Measurements from ENCODE around the gene AKIRIN2.
"Not testable (repeated sequence)": the region's sequence is repeated elsewhere in the genome, so short reads cannot be mapped to it uniquely, and the experiment has no call there.

The AKIRIN2 gene

DNA sequence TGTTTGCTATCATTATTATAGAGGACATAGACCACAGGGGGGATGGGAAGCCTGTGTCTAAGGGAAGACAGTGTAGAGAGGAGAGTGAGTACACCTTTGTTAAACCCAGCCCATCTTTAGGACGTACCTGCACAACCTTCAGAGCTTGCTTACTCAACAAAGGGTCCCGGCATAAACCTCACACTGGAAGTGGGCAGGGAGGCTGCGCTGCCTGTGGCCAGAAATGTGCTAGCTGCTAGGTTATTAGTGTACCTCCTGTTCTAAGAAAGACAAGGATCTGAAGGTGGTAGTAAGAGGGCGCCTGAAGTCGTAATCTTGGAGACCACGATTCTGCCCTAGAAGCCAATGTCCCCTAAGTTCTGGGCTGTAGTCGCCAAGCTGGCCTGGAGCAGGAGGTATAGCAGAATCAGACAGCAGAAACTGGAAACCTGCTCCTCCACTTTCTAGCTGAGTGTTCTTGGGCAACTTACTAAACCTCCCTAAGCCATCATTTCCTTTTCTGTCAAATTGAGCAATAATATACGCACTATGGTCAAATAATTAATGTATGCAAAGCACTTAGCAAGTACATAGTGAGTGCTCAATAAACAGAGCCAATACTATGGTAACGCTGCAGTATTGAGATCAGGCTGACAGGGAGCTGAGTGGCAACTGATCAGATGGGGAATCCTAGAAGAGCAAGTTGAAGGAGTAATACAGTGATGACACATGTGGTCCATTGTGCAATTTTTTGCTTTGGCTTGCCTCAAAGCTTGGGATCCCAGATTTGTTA is 16.8 kb upstream of the AKIRIN2 start:
- DNase-seq (ENCODE audit: low read depth in 2 of 2, low spot score in 1 of 2) = no peak

- no peak for DNase-seq (ENCODE audit: low read depth in 2 of 2, low spot score in 1 of 2)
Measured at GRCh38 chr6:87716928-87717614, 15.0 kb upstream of the AKIRIN2 start.

- no peak for DNase-seq (ENCODE audit: low read depth in 2 of 2, low spot score in 1 of 2)
Measured at GRCh38 chr6:87714093-87714842, 12.2 kb upstream of the AKIRIN2 start.

DNA sequence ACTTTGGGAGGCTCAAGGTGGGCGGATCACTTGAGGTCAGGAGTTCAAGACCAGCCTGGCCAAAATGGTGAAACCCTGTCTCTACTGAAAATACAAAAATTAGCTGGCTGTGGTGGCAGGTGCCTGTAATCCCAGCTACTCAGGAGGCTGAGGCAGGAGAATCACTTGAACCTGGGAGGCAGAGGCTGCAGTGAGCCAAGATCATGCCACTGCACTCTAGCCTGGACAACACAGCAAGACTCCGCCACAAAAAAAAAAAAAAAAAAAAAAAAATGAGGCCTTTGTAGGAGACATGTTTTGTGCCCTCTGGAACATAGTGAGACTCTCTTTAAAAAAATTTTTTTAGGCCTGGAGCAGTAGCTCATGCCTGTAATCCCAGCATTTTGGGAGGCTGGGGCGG is 10.7 kb upstream of the AKIRIN2 start:
- not testable (repeated sequence) for DNase-seq (ENCODE audit: low read depth in 2 of 2, low spot score in 1 of 2)

GRCh38 chr6:87710090-87710489 is 8.1 kb upstream of the AKIRIN2 start:
- no peak for DNase-seq (ENCODE audit: low read depth in 2 of 2, low spot score in 1 of 2)

DNA sequence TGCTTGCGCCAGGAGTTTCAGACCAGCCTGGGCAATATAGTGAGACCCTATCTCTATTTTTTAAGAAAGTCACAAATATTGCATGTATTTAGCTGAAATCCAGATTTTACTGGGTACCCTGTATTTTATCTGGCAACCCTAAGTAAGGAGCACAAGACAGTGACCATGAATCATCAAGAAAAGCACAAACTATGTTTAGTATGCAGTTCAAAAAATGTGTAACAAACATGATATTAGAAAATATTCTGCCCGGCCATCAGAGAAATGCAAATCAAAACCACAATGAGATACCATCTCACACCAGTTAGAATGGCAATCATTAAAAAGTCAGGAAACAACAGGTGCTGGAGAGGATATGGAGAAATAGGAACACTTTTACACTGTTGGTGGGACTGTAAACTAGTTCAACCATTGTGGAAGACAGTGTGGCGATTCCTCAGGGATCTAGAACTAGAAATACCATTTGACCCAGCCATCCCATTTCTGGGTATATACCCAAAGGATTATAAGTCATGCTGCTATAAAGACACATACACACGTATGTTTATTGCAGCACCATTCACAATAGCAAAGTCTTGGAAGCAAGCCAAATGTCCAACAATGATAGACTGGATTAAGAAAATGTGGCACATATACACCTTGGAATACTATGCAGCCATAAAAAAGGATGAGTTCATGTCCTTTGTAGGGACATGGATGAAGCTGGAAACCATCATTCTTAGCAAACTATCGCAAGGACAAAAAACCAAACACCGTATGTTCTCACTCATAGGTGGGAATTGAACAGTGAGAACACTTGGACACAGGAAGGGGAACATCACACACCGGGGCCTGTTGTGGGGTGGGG is 6.8 kb upstream of the AKIRIN2 start:
- not testable (repeated sequence) for DNase-seq (ENCODE audit: low read depth in 2 of 2, low spot score in 1 of 2)

DNA sequence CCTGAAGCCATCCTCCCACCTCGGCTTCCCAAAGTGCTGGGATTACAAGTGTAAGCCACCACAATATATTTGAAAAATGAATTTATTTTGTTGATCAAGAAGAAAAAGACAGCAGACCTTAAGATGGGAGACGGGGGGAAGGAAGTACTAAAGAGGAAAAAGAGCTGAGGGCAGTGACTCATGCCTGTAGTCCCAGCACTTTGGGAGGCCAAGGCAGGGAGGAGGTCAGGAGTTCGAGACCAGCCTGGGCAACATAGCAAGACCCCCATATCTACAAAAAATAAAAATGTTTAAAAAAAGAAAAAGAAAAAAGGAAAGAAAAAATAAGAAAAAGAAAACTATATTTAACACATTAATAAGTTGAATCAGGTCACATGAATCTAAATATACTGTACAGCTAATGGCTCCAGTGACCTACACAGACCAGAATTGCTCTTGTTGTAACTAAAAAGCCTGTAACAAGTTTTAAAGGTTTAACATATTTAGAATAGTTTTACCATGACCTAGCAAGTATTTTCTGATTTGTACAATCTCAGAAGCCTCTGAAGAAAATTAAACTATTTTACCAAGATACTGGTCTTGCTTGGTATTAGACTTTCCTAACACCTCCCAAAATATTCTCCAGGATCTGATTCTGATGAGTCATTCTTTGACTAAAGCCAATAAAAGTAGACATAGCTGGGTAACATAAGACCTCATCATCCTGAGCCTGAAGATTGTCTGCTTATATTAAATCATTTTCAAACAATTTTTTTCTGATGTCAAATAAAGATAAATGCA is 4.3 kb upstream of the AKIRIN2 start:
- no peak for DNase-seq (ENCODE audit: low read depth in 2 of 2, low spot score in 1 of 2)

DNA sequence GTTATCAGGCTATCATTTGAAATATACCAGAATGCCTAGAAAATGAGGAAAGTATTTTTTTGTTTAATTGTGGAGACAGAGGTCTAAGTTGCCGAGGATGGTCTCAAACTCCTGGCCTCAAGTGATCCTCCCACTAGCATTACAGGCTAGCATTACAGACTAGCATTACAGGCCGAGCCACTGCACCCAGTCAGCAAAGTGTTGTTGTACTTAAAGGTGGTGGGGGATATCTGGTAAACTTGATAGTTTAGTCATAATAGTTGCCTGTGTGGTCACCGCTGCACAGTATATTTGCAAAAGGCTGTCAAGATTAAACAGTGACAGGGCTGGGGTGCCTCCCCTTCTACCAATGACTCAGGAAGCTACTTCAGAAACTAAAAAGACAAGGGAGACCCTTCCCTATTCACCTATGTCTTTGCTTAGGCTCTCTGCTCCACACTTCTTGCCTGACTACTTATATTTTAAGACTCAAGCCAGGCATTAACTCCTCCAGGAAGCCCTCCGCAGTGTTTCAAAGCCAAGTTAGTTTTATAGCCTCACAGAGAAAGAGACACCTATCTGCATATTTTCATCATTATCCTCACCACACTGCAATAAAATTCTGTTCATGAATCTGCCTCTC is 3.1 kb upstream of the AKIRIN2 start:
- DNase-seq (ENCODE audit: low read depth in 2 of 2, low spot score in 1 of 2) = no peak

DNA sequence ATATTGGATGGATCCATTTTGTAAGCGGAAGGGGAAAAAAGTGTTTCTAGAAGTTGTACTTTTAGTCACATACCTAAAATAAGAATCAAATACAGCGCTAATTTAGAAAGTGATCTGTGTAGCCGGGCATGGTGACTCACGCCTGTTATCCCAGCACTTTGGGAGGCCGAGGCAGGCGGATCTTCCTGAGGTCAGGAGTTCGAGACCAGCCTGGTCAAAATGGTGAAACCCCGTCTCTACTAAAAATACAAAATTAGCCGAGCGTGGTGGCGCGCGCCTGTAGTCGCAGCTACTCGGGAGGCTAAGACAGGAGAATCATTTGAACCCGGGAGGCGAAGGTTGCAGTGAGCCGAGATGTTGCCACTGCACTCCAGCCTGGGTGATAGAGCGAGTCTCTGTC is 1.0 kb upstream of the AKIRIN2 start:
- DNase-seq (ENCODE audit: low read depth in 2 of 2, low spot score in 1 of 2) = not testable (repeated sequence)

DNA sequence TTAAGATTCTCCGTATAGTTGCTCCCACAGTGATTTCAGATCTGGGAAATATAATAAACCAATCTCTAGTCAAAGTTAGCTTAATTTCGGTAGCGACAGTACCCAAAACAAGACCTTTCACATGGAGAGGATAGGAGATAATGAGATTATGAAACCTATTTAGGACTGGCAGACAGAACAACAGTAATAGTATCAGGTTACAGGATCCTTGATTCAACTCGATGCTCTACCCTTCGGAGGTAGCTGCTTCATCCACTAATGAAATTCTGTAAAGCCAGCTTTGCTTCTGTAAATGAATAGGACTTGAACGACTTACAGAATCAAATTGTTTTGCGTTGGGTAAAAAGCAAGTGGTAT is 534 bp upstream of the AKIRIN2 start:
- no peak for DNase-seq (ENCODE audit: low read depth in 2 of 2, low spot score in 1 of 2)

DNA sequence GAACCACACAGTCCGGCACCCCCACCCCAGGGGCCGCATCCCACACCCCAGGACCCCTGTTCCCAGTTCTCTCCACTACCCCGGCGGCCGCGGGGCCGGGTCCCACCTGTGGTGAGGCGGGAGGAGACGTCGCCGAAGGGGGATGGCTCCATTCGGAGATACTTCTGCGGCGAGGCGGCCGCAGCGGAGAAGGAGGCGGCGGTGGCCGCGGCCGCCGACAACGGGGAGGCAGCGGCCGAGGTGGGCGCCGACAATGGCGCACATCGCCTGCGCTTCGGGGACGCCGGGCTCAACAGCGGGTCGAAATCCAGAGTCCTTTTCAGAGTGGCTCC is 723 bp downstream of the AKIRIN2 start:
- no peak for DNase-seq (ENCODE audit: low read depth in 2 of 2, low spot score in 1 of 2)

- DNase-seq (ENCODE audit: low read depth in 2 of 2, low spot score in 1 of 2) = no peak
Measured at GRCh38 chr6:87700397-87701343, 1.4 kb downstream of the AKIRIN2 start.

DNA sequence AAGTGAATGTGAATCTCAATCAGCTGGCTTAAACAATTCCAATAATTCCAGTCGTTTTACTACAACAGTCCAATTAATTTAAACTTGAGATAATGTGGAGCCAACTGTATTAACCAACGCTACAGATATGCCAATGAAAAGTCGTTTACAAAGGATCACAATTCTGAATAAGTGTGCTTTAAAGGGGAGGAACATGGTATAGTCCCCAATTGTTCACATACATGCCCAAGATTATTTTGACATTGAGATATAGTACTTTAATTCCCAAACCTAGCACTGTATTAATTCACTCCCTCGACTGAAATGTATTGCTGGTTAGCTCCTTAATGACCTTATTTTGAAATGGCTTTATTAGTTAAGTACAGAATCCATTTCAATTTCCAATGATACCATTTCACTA is 2.5 kb downstream of the AKIRIN2 start:
- DNase-seq (ENCODE audit: low read depth in 2 of 2, low spot score in 1 of 2) = no peak

DNA sequence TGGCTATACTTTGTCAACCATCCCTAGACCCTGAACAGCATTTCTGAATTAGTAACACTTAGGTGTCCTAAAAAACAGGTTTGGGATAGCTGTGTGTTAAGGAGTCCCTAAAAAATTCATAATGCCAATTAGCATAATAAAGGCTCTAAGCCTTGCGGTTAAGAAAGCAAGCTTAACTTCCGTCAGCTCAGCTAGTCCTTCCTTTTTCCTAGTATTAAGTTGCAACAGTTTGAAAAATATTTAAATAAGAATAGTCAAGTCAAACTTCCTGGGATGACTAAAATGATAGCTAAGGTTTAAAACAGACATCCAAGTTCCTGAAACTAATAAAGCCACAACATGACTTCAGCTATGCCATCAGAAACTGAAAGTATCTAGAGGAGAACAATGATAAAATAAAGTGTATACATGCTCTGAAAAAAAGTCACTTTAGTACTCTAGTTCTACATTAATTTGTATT is 3.5 kb downstream of the AKIRIN2 start:
- no peak for DNase-seq (ENCODE audit: low read depth in 2 of 2, low spot score in 1 of 2)

DNA sequence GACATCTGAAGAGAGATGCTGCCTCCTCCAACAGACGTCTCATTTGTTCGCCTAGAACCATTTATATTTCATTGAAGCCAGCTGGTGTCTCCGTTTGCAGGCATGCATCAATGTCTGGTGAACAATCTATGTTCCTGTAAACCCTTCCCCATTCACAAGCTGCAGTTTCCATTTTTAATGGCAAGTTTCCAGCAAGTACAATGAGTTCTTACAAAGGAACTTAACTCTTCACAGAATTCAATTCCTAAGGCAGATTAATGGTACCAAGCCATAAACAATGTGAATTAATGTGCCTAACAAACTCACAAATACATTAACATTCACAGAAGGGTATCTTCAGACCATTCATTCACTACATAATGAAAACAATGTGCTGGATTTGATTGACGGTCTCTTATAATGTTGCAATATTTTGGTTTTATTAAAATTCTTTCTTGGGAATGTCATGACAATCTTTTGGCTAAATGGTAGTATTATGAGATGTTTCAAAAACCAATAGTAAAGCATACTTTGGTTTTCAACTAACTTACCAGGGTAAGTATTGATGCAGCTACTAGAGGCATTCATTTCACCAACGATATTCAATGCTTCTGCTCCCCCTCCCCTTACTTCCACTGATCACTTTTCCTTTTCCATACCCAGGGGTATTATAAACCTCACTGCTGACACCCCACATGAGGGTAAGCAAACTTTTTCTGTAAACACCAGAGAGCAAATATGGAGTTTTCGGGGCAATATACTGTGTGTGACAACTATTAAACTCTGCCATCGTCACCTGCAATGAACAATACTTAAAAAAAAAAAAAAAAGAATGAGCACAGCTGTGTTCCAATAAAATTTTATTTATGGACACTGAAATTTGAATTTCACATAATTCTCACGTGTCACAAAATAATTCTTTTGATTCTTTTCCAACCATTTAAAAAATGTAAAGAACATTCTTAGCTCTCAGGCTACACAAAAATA is 4.2 kb downstream of the AKIRIN2 start:
- no peak for DNase-seq (ENCODE audit: low read depth in 2 of 2, low spot score in 1 of 2)

- not testable (repeated sequence) for DNase-seq (ENCODE audit: low read depth in 2 of 2, low spot score in 1 of 2)
Measured at GRCh38 chr6:87696817-87697216, 5.2 kb downstream of the AKIRIN2 start.

GRCh38 chr6:87692086-87692485 is 9.9 kb downstream of the AKIRIN2 start:
- no peak for DNase-seq (ENCODE audit: low read depth in 2 of 2, low spot score in 1 of 2)

DNA sequence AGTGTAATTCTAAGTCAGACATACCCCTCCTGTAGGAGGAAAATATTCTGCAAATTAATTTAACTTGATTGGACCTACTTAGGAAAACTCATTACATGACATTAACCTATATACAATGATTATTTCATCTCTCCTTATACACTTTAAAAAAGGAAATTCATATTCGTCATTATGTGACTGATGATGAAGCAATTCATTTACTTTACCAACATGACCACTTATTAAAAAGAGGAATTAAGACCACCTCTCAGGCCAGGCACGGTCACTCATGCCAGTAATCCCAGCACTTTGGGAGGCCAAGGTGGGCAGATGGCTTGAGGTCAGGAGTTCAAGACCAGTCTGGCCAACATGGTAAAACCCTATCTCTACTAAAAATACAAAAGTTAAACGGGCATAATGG is 11.6 kb downstream of the AKIRIN2 start:
- DNase-seq (ENCODE audit: low read depth in 2 of 2, low spot score in 1 of 2) = no peak
